Activated CD8-positive, alpha-beta T cell treated with anti-CD3 and anti-CD28 coated beads for 36 hours (primary cell): ENCODE data around the gene KRT23. TPM values are rescaled to one million over a fixed set of nuclear protein-coding genes. Genes with fewer than 3 reads are reported as not detected.

Experiments
- ATAC-seq: fragments of 200-7000 bp; cut with Tn5 transposase; one replicate; pipeline ENCODE4 v1.10.0; 2021; ENCODE audit warnings: mild to moderate bottlenecking, moderate library complexity
- CTCF ChIA-PET: fragments of 350-600 bp; sonication (Branson Sonifier 250); formaldehyde crosslinking; loops from one replicate; lab custom pipeline; 2021; ENCODE audit warnings: antibody characterized with exemption; lab: Charles Lee
- POLR2A ChIA-PET: fragments of 350-600 bp; sonication (Branson Sonifier 250); formaldehyde crosslinking; loops from one replicate; lab custom pipeline; 2021; ENCODE audit warnings: antibody characterized with exemption; lab: Charles Lee
- DNase-seq: peaks from one replicate; pipeline ENCODE4 v3.0.0-alpha.2; 2020
- H3K27ac Mint-ChIP-seq: one replicate; pipeline ENCODE4 v1.8.0; 2021; ENCODE audit warnings: mild to moderate bottlenecking, mixed read lengths
- H3K27me3 Mint-ChIP-seq: one replicate; pipeline ENCODE4 v1.8.0; 2021; ENCODE audit warnings: mixed read lengths
- H3K36me3 Mint-ChIP-seq: one replicate; pipeline ENCODE4 v1.8.0; 2021; ENCODE audit warnings: low read depth, mixed read lengths
- H3K4me1 Mint-ChIP-seq: one replicate; pipeline ENCODE4 v1.8.0; 2021; ENCODE audit warnings: low read depth, mixed read lengths
- H3K4me3 Mint-ChIP-seq: one replicate; pipeline ENCODE4 v1.8.0; 2021; ENCODE audit warnings: mild to moderate bottlenecking, moderate library complexity, mixed read lengths
- H3K9me3 Mint-ChIP-seq: one replicate; pipeline ENCODE4 v1.8.0; 2021; ENCODE audit warnings: mixed read lengths
- intact Hi-C: fragments of 100-400 bp; cut with micrococcal nuclease; formaldehyde crosslinking; loops from one replicate; pipeline ENCODE4 v1.10.0; 2022
- total RNA-seq, 2 experiments: library from RNA; stranded (reverse); gene quantifications; one replicate each; pipeline ENCODE4 v1.2.3, GENCODE V29; 2021
- TF ChIP-seq, protein P1 (sequence below): fragments of 200-600 bp; IDR thresholded peaks from one replicate; pipeline ENCODE4 v1.8.0; 2022; ENCODE audit warnings: antibody characterized with exemption, mild to moderate bottlenecking

Gene KRT23
- total RNA-seq, 2 experiments from 2014 or later = not detected

DNA sequence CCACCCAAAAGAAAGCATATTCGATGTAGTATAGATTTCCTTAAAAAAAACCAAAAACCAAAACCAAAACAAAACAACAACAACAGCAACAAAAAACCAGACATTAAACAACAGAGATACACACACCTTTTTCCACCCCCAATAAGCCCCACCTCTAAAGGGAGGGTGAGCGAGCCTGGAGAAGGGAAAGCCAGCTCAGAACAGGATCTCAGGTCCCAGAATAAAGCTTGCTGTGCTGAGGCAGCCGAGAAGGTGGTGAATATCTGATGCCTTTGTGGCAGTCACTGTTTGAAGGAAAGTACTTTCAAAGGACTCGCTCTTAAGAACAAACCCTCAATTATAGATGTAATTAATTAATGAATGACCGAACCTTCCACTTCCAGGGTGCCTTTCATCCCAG, 470 bp downstream of the KRT23 start:
- H3K27ac Mint-ChIP-seq = no peak overlapping the region
- no peak for ATAC-seq
- no peaks in the 10 kb centered on the region for H3K4me1 Mint-ChIP-seq
- no peaks in the 10 kb centered on the region for H3K9me3 Mint-ChIP-seq
- no peak overlapping the region for H3K4me3 Mint-ChIP-seq
- ChIA-PET POLR2A (no interaction called here), CTCF (no interaction called here)
- H3K27me3 Mint-ChIP-seq = peaks cover 7% of the 10 kb centered on the region
- intact Hi-C loops = no loop called here
- DNase-seq = no peak
- TF ChIP-seq, protein P1, sequence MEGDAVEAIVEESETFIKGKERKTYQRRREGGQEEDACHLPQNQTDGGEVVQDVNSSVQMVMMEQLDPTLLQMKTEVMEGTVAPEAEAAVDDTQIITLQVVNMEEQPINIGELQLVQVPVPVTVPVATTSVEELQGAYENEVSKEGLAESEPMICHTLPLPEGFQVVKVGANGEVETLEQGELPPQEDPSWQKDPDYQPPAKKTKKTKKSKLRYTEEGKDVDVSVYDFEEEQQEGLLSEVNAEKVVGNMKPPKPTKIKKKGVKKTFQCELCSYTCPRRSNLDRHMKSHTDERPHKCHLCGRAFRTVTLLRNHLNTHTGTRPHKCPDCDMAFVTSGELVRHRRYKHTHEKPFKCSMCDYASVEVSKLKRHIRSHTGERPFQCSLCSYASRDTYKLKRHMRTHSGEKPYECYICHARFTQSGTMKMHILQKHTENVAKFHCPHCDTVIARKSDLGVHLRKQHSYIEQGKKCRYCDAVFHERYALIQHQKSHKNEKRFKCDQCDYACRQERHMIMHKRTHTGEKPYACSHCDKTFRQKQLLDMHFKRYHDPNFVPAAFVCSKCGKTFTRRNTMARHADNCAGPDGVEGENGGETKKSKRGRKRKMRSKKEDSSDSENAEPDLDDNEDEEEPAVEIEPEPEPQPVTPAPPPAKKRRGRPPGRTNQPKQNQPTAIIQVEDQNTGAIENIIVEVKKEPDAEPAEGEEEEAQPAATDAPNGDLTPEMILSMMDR = no peak
- no peaks in the 10 kb centered on the region for H3K36me3 Mint-ChIP-seq

GRCh38 chr17:40936437-40936971, 942 bp downstream of the KRT23 start:
- no peaks in the 10 kb centered on the region for H3K36me3 Mint-ChIP-seq
- ATAC-seq (no peak), DNase-seq (no peak)
- ChIA-PET POLR2A (no interaction called here), CTCF (no interaction called here)
- H3K27me3 Mint-ChIP-seq = peaks cover 7% of the 10 kb centered on the region
- H3K9me3 Mint-ChIP-seq = no peaks in the 10 kb centered on the region
- no peaks in the 10 kb centered on the region for H3K4me1 Mint-ChIP-seq
- intact Hi-C loops = no loop called here
- no peak overlapping the region for H3K27ac Mint-ChIP-seq
- H3K4me3 Mint-ChIP-seq = no peak overlapping the region
- TF ChIP-seq, protein P1 = no peak

DNA sequence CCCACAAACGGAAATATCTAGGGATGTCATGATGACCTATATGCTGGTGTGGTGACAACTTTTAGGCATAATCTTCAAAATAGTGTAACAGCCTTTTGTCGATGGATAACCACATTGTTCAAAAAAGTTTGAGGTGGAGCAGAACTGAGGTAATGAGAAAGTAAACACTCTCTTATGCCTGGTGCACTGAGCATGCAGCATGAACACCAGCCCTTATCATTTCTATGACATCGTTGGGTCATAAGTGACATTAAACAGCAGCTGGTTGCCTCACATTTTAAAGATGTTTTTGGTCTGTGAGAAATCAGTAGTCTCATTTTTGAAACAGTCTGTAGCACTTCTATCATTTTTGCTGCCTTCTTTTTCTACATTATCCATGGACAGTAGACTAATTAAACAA, 1.8 kb downstream of the KRT23 start:
- CTCF ChIA-PET = no interaction called here
- Mint-ChIP-seq H3K9me3 (no peaks in the 10 kb centered on the region), H3K4me3 (no peak overlapping the region), H3K4me1 (no peaks in the 10 kb centered on the region), H3K36me3 (no peaks in the 10 kb centered on the region), H3K27ac (no peak overlapping the region), H3K27me3 (peaks cover 9% of the 10 kb centered on the region)
- POLR2A ChIA-PET = no interaction called here
- intact Hi-C loops = no loop called here
- DNase-seq (no peak), ATAC-seq (no peak)
- TF ChIP-seq, protein P1 = no peak

DNA sequence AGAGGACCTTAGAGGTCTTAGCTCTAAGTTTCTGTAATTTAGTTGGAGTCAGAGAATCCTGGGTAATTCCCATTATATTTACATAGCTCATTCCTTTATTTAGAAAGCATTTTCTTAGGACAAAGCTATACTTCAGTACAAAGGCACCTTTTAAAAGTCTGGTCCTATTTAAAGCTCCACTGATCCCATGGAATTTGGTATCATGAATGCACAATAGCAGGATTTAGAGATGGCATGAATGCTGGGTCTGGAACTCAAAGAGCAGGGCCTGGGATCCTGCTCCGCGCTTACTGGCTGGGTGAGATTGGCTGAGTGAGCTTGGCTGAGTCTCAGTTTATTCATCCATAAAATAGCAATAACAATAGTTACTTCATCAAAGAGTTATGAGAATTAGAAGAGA, 4.8 kb downstream of the KRT23 start:
- no peak overlapping the region for H3K27ac Mint-ChIP-seq
- no peak for ATAC-seq
- no peaks in the 10 kb centered on the region for H3K9me3 Mint-ChIP-seq
- TF ChIP-seq, protein P1 = no peak
- POLR2A ChIA-PET = no interaction called here
- CTCF ChIA-PET = interaction anchor here (1.1 kb wide), 2 partner anchors 31 to 616 kb away, joined by 3 read pairs; no protein-coding TSS in a partner anchor
- no peak overlapping the region for H3K4me3 Mint-ChIP-seq
- peaks cover 9% of the 10 kb centered on the region for H3K27me3 Mint-ChIP-seq
- no peak for DNase-seq
- intact Hi-C loops = no loop called here
- no peaks in the 10 kb centered on the region for H3K4me1 Mint-ChIP-seq
- no peaks in the 10 kb centered on the region for H3K36me3 Mint-ChIP-seq

DNA sequence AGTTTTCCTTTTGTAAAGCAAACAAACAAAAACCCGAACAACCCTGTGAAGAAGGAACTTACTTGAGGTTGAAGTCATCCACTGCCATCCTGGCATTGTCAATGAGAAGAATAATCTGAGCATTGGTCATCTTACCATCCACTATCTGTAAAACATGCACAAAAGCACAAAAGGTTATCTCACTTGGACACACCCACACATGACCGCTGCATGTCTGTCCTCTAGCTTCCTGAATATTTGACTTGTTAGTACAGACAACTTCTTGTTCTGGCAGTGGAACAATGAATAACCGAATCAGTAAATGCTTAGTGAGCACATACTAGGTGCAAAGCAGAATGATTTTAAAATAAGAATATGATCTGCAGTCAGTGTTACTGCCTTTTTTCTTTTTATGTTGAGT, 6.1 kb downstream of the KRT23 start:
- Mint-ChIP-seq H3K4me1 (no peaks in the 10 kb centered on the region), H3K9me3 (no peaks in the 10 kb centered on the region), H3K4me3 (no peak overlapping the region), H3K36me3 (no peaks in the 10 kb centered on the region), H3K27ac (no peak overlapping the region), H3K27me3 (peaks cover 10% of the 10 kb centered on the region)
- TF ChIP-seq, protein P1 = no peak
- ChIA-PET CTCF (interaction anchor here (1.7 kb wide), 1 partner anchor 717 kb away, joined by 4 read pairs; no protein-coding TSS in a partner anchor), POLR2A (interaction anchor here (0.6 kb wide), 1 partner anchor 34 kb away, joined by 3 read pairs; no protein-coding TSS in a partner anchor)
- ATAC-seq (no peak), DNase-seq (no peak)
- intact Hi-C loops = no loop called here
